ENCODE data around the gene CLDND2. TPM values are rescaled to one million over a fixed set of nuclear protein-coding genes. Genes with fewer than 3 reads are reported as not detected.
A peak's percentile ranks its signal among the peaks of the same experiment; 100 is the strongest.

The CLDND2 gene
- total and polyA plus RNA-seq, 12 donors: 0.73 to 11.7 (median 2.6) TPM; not detected in 4

DNA sequence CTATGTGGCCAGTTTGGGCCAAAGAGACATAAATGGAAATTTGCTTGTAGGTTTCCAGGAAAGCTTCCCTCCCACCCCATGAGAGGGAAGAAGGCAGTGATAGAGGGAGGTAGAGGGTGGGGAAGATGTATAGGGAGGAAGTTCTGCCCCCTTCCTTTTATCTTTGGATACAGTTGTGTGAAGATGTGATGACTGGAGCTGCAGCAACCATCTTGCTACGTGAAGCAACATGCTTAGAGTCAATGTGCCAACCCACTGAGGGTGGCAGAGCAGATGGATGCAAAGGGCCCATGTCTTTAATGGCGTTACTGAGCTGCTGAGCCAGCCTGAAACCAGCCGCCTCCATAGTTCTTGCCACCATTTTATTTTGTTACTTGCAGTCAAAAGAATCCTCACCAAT is 37.6 kb downstream of the CLDND2 start:
- Histone ChIP-seq H3K9me3 (replicated peaks in 1 of 3) (no peaks in the 10 kb centered on the region), H3K27ac (no peak overlapping the region), H3K4me3 (no peak overlapping the region), H3K27me3 (peaks cover 6% of the 10 kb centered on the region), H3K4me1 (replicated peaks in 1 of 2) (peaks cover 0 to 5% of the 10 kb centered on the region in 2 donors), H3K36me3 (replicated peaks in 1 of 2) (no peaks in the 10 kb centered on the region)
- no peak for TF ChIP-seq POLR2A (IDR thresholded peaks at IDR 0.05)
- no peak for TF ChIP-seq CTCF (IDR thresholded peaks at IDR 0.05)
- DNase-seq: no peak
- intact Hi-C loops (cut with DNase I): loop anchor here in 1 of 2 donors (10.0 kb wide), 2 partner anchors 74 to 324 kb away; no protein-coding TSS in a partner anchor
- WGBS, 4 donors: 81 to 95% (median 86%) methylated on average over 3 of the region's 3 CpGs

DNA sequence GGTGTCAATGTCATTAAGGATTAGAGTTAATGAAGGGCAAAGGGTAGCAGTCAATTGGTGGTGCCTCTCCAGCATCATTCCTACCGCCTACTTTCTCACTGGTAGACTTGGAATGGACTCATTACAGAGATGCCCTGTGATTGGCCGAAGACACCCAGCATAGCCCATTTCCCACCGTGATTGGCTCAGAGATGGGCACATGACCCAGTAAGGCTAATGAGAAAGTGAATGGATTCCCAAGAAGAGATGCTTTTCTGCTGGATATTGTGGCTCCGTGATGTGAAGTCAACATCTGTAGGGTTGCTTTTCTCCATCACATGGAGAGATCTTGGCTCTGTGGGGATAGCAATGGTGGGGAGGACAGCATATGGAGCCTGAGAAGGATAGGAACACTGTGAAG is 38.4 kb downstream of the CLDND2 start:
- intact Hi-C loops (cut with DNase I): loop anchor here in 1 of 2 donors (10.0 kb wide), 2 partner anchors 74 to 324 kb away; no protein-coding TSS in a partner anchor
- no peak for TF ChIP-seq CTCF (IDR thresholded peaks at IDR 0.05)
- TF ChIP-seq POLR2A (IDR thresholded peaks at IDR 0.05): no peak
- no peak overlapping the region for H3K4me3 ChIP-seq
- no peak for DNase-seq
- WGBS, 4 donors: 94 to 98% (median 96%) methylated on average over 4 of the region's 4 CpGs
- peaks cover 6% of the 10 kb centered on the region for H3K27me3 ChIP-seq
- H3K27ac ChIP-seq: no peak overlapping the region
- H3K4me1 ChIP-seq (replicated peaks in 1 of 2): peaks cover 0 to 5% of the 10 kb centered on the region in 2 donors
- no peaks in the 10 kb centered on the region for H3K36me3 ChIP-seq (replicated peaks in 1 of 2)
- H3K9me3 ChIP-seq (replicated peaks in 1 of 3): no peaks in the 10 kb centered on the region

- no peak for DNase-seq
- H3K27ac ChIP-seq: no peak overlapping the region
- H3K4me1 ChIP-seq (replicated peaks in 1 of 2): peaks cover 0 to 5% of the 10 kb centered on the region in 2 donors
- peaks cover 6% of the 10 kb centered on the region for H3K27me3 ChIP-seq
- no peaks in the 10 kb centered on the region for H3K9me3 ChIP-seq (replicated peaks in 1 of 3)
- H3K36me3 ChIP-seq (replicated peaks in 1 of 2): no peaks in the 10 kb centered on the region
- TF ChIP-seq POLR2A (IDR thresholded peaks at IDR 0.05) (no peak), CTCF (IDR thresholded peaks at IDR 0.05) (no peak)
- H3K4me3 ChIP-seq: no peak overlapping the region
- WGBS, 4 donors: 71 to 94% (median 82%) methylated on average over 5 of the region's 5 CpGs
- intact Hi-C loops (cut with DNase I): no loop called here
These were observed 39.4 kb downstream of the CLDND2 start for GRCh38 chr19:51329411-51329810.

DNA sequence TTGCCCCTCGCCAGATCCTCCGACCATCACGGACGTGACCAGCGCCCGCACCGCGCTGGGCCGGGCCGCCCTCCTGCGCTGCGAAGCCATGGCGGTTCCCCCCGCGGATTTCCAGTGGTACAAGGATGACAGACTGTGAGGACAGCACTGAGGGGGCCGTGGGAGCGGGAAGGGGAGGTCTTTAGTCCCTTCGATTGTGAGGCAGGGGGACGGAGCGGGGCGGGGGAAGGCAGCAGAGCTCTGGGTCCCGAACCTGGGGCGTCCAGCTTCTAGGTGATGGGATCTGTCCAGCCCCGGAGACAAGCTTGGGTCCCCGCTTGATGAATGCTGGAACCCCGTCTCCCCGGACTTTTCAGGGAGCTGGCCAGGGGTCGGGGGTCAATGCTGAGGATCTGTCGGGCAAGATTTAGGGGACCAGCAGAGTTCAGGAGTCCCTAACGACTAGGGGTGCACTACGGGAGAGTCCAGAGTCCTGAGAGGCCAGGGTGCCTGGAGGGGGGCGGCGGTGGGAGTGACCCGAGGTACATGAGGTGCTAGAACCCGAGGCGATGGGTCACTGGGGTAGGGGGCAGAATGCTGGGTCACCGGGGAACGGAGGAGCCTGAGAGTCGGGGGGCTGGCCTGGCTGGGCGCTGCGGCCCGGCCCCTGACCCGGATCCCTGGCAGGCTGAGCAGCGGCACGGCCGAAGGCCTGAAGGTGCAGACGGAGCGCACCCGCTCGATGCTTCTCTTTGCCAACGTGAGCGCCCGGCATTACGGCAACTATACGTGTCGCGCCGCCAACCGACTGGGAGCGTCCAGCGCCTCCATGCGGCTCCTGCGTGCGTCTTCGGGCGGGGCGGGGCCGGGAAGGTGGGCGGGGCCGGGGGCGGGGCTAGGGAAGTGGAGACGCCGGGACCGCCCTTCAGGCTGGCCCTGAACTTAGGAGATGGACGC is 41.5 kb downstream of the CLDND2 start:
- 9 to 29% (median 22%) methylated on average over 10 to 75 of the region's 75 CpGs for WGBS, 4 donors
- Histone ChIP-seq H3K27me3 (peaks cover 6% of the 10 kb centered on the region), H3K4me1 (replicated peaks in 1 of 2) (peaks cover 0 to 5% of the 10 kb centered on the region in 2 donors), H3K9me3 (replicated peaks in 1 of 3) (no peaks in the 10 kb centered on the region), H3K27ac (no peak overlapping the region), H3K36me3 (replicated peaks in 1 of 2) (no peaks in the 10 kb centered on the region), H3K4me3 (peak overlapping the region in 1 of 4 donors; percentile 15)
- intact Hi-C loops (cut with DNase I): no loop called here
- TF ChIP-seq POLR2A (IDR thresholded peaks at IDR 0.05): no peak
- TF ChIP-seq CTCF (IDR thresholded peaks at IDR 0.05): peak in 2 of 6 experiments; percentile 8 to 10
- peak in 6 of 7 donors; percentile 45 to 65 (median 52) for DNase-seq

All from adrenal gland (tissue), 12 donors.